ENCODE results near the gene KCNV2. TPM values are rescaled to one million over a fixed set of nuclear protein-coding genes. Genes with fewer than 3 reads are reported as not detected.

KCNV2 gene
- total RNA-seq, 1 donor from 2014 or later, result not detected

- Mint-ChIP-seq H3K9me3 (ENCODE audit: unreplicated experiment) (no peaks in the 10 kb centered on the region), H3K27me3 (ENCODE audit: unreplicated experiment) (no peaks in the 10 kb centered on the region), H3K4me1 (ENCODE audit: low read depth, unreplicated experiment) (peaks cover 17% of the 10 kb centered on the region), H3K36me3 (ENCODE audit: unreplicated experiment) (no peaks in the 10 kb centered on the region), H3K4me3 (ENCODE audit: unreplicated experiment) (no peak overlapping the region), H3K27ac (ENCODE audit: unreplicated experiment) (no peak overlapping the region)
- TF ChIP-seq CTCF (IDR thresholded peaks at IDR 0.05; ENCODE audit: partially characterized antibody, unreplicated experiment), result no peak
- no peak for DNase-seq
These were observed 7.8 kb downstream of the KCNV2 start for GRCh38 chr9:2725126-2725525.

GRCh38 chr9:2725898-2726649 lies 8.8 kb downstream of the KCNV2 start:
- Mint-ChIP-seq H3K4me1 (ENCODE audit: low read depth, unreplicated experiment) (peaks cover 17% of the 10 kb centered on the region), H3K9me3 (ENCODE audit: unreplicated experiment) (no peaks in the 10 kb centered on the region), H3K27ac (ENCODE audit: unreplicated experiment) (no peak overlapping the region), H3K36me3 (ENCODE audit: unreplicated experiment) (no peaks in the 10 kb centered on the region), H3K27me3 (ENCODE audit: unreplicated experiment) (no peaks in the 10 kb centered on the region), H3K4me3 (ENCODE audit: unreplicated experiment) (no peak overlapping the region)
- no peak for TF ChIP-seq CTCF (IDR thresholded peaks at IDR 0.05; ENCODE audit: partially characterized antibody, unreplicated experiment)
- DNase-seq, result no peak

GRCh38 chr9:2726650-2727340 lies 9.5 kb downstream of the KCNV2 start:
- Mint-ChIP-seq H3K27me3 (ENCODE audit: unreplicated experiment) (no peaks in the 10 kb centered on the region), H3K27ac (ENCODE audit: unreplicated experiment) (no peak overlapping the region), H3K4me1 (ENCODE audit: low read depth, unreplicated experiment) (peaks cover 17% of the 10 kb centered on the region), H3K36me3 (ENCODE audit: unreplicated experiment) (no peaks in the 10 kb centered on the region), H3K9me3 (ENCODE audit: unreplicated experiment) (no peaks in the 10 kb centered on the region), H3K4me3 (ENCODE audit: unreplicated experiment) (no peak overlapping the region)
- DNase-seq, result no peak
- TF ChIP-seq CTCF (IDR thresholded peaks at IDR 0.05; ENCODE audit: partially characterized antibody, unreplicated experiment), result no peak

GRCh38 chr9:2727374-2727773 lies 10.1 kb downstream of the KCNV2 start:
- Mint-ChIP-seq H3K9me3 (ENCODE audit: unreplicated experiment) (no peaks in the 10 kb centered on the region), H3K36me3 (ENCODE audit: unreplicated experiment) (no peaks in the 10 kb centered on the region), H3K4me1 (ENCODE audit: low read depth, unreplicated experiment) (peaks cover 17% of the 10 kb centered on the region), H3K27ac (ENCODE audit: unreplicated experiment) (no peak overlapping the region), H3K4me3 (ENCODE audit: unreplicated experiment) (no peak overlapping the region), H3K27me3 (ENCODE audit: unreplicated experiment) (no peaks in the 10 kb centered on the region)
- no peak for DNase-seq
- TF ChIP-seq CTCF (IDR thresholded peaks at IDR 0.05; ENCODE audit: partially characterized antibody, unreplicated experiment), result no peak

Data from glutamatergic neuron (in vitro differentiated cells).